ENCODE data around the gene APOA1.
"Not testable (repeated sequence)": the region's sequence is repeated elsewhere in the genome, so short reads cannot be mapped to it uniquely, and the experiment has no call there.

The APOA1 gene

DNA sequence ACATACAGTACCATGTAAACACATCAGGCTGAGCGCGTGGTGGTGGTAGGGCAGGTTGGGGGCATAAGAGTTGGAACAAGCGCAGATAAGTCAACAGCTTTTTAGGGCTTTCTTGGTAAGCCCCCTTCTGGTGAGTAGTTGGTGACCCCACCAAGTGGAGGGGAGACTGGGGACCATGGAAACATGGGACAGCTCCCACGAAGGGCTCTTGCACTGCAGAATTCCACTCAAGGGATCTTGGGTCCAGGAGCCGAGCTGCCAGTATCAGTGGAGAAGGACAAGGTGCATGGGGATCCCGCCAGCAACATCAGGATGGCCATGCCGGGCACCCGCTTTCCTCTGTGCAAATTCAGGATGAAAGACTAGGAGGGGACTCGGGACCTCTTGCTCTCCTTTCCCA, 6.2 kb upstream of the APOA1 start:
- Histone ChIP-seq H3K36me3 (ENCODE audit: control insufficient read depth, insufficient read depth, low read length) (peaks cover 48% of the 10 kb centered on the region), H3K4me1 (ENCODE audit: control insufficient read depth, insufficient read depth, low read length) (no peaks in the 10 kb centered on the region), H3K27ac (ENCODE audit: low read depth, low read length) (no peak overlapping the region), H3K27me3 (ENCODE audit: control insufficient read depth, insufficient read depth, low read length) (no peaks in the 10 kb centered on the region), H3K4me3 (ENCODE audit: low read depth, low read length) (no peak overlapping the region), H3K9me3 (ENCODE audit: control insufficient read depth, insufficient read depth, low read depth, low read length) (no peaks in the 10 kb centered on the region), H3K9ac (ENCODE audit: low read length) (no peak overlapping the region)

DNA sequence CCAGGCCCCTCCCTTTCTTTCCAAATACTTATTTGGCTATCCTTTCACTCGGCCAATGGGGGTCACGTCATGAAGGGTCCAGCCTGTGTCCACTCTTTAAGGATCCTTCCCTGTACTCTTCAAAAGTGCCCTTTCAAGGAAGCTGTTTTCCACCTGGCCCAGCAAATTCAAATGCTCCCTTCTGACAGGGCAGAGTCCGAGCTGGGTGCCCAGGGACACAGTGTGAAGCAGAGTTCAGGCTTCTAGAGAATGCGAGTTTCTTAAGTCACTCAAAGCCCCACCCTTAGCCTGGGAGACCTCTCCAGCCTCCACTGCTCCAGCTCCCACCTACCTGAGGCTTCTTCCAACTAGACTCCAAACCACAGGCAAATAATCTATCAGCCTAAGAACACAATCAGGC, 5.5 kb upstream of the APOA1 start:
- no peak overlapping the region for H3K9ac ChIP-seq (ENCODE audit: low read length)
- H3K36me3 ChIP-seq (ENCODE audit: control insufficient read depth, insufficient read depth, low read length) = peaks cover 44% of the 10 kb centered on the region
- H3K27ac ChIP-seq (ENCODE audit: low read depth, low read length) = no peak overlapping the region
- no peaks in the 10 kb centered on the region for H3K27me3 ChIP-seq (ENCODE audit: control insufficient read depth, insufficient read depth, low read length)
- no peaks in the 10 kb centered on the region for H3K4me1 ChIP-seq (ENCODE audit: control insufficient read depth, insufficient read depth, low read length)
- H3K9me3 ChIP-seq (ENCODE audit: control insufficient read depth, insufficient read depth, low read depth, low read length) = no peaks in the 10 kb centered on the region
- H3K4me3 ChIP-seq (ENCODE audit: low read depth, low read length) = no peak overlapping the region

DNA sequence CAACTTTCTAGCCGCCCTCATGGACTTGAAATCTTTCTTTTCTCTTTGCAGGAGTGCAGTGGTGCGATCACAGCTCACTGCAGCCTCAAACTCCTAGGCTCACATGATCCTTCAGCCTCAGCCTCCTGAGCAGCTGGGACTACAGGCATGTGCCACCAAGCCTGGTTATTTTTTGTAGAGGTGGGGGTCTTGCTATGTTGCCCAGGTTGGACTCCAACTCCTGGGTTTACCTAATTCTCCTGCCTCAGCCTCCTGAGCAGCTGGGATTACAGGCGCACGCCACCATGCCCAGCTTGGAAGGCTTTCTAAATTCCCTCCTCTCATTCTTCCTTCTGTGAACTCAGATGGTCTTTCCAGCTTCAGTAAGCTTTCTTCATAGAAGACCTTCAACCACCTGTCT, 4.7 kb upstream of the APOA1 start:
- H3K27ac ChIP-seq (ENCODE audit: low read depth, low read length) = no peak overlapping the region
- no peak overlapping the region for H3K9ac ChIP-seq (ENCODE audit: low read length)
- no peaks in the 10 kb centered on the region for H3K9me3 ChIP-seq (ENCODE audit: control insufficient read depth, insufficient read depth, low read depth, low read length)
- H3K27me3 ChIP-seq (ENCODE audit: control insufficient read depth, insufficient read depth, low read length) = no peaks in the 10 kb centered on the region
- peaks cover 7% of the 10 kb centered on the region for H3K4me1 ChIP-seq (ENCODE audit: control insufficient read depth, insufficient read depth, low read length)
- H3K4me3 ChIP-seq (ENCODE audit: low read depth, low read length) = no peak overlapping the region
- peaks cover 36% of the 10 kb centered on the region for H3K36me3 ChIP-seq (ENCODE audit: control insufficient read depth, insufficient read depth, low read length)

DNA sequence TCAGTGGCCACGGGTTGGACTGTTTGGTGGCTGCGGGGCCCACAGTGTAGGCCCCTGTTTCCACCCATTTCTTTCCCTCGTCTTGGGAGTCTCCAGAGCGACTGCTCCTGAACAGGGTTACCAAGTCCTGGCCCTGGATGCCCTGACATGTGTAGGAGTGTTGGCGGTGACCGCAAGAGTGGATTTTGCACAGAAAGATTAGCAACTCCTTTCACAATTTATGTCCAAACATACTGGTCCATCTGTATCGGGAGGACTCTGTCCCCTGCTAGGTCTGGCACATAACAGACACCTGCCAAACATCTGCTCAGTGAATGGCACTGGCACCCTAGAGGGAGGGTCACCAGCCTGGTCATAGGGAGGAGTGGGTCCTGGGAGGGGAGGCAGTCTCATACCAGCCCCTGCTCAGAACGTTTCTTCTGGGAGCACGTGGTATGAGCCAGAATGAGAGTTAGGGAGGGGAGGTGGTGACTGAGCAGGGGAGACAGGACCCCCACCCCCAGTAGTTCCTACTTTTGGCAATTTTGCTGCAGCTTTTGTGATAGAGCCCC, 3.4 kb upstream of the APOA1 start:
- no peak overlapping the region for H3K9ac ChIP-seq (ENCODE audit: low read length)
- H3K27ac ChIP-seq (ENCODE audit: low read depth, low read length) = no peak overlapping the region
- no peaks in the 10 kb centered on the region for H3K9me3 ChIP-seq (ENCODE audit: control insufficient read depth, insufficient read depth, low read depth, low read length)
- H3K4me1 ChIP-seq (ENCODE audit: control insufficient read depth, insufficient read depth, low read length) = peaks cover 16% of the 10 kb centered on the region
- no peaks in the 10 kb centered on the region for H3K27me3 ChIP-seq (ENCODE audit: control insufficient read depth, insufficient read depth, low read length)
- peaks cover 23% of the 10 kb centered on the region for H3K36me3 ChIP-seq (ENCODE audit: control insufficient read depth, insufficient read depth, low read length)
- H3K4me3 ChIP-seq (ENCODE audit: low read depth, low read length) = no peak overlapping the region

DNA sequence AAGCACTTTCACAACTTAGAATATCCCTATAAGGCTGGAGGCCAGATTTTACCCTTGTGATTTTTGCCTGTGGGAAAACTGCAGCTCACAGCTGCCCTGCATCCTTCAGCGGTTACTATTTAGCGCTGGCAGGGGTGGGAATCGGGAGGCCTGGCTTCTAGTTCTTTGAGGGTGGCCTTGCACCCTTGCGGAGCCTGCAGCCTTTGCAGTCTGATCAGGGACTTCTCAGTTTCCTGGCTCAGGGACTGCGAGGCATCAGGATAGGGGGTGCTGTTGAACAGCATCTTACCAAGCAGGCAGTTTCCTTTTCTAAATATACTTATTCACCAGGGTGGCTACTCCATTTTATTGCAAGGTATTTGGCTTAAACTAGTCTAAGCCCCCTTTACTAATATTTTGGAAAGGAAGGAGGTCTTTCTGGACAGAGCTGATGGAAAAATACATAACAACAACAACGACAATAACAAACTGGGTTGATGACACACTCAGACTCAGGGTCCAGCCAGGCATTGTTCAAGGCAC, 2.9 kb upstream of the APOA1 start:
- Histone ChIP-seq H3K27me3 (ENCODE audit: control insufficient read depth, insufficient read depth, low read length) (peaks cover 3% of the 10 kb centered on the region), H3K9ac (ENCODE audit: low read length) (no peak overlapping the region), H3K9me3 (ENCODE audit: control insufficient read depth, insufficient read depth, low read depth, low read length) (no peaks in the 10 kb centered on the region), H3K4me1 (ENCODE audit: control insufficient read depth, insufficient read depth, low read length) (peaks cover 21% of the 10 kb centered on the region), H3K27ac (ENCODE audit: low read depth, low read length) (no peak overlapping the region), H3K4me3 (ENCODE audit: low read depth, low read length) (no peak overlapping the region), H3K36me3 (ENCODE audit: control insufficient read depth, insufficient read depth, low read length) (peaks cover 18% of the 10 kb centered on the region; the same call in 1 of the 2 replicates)

DNA sequence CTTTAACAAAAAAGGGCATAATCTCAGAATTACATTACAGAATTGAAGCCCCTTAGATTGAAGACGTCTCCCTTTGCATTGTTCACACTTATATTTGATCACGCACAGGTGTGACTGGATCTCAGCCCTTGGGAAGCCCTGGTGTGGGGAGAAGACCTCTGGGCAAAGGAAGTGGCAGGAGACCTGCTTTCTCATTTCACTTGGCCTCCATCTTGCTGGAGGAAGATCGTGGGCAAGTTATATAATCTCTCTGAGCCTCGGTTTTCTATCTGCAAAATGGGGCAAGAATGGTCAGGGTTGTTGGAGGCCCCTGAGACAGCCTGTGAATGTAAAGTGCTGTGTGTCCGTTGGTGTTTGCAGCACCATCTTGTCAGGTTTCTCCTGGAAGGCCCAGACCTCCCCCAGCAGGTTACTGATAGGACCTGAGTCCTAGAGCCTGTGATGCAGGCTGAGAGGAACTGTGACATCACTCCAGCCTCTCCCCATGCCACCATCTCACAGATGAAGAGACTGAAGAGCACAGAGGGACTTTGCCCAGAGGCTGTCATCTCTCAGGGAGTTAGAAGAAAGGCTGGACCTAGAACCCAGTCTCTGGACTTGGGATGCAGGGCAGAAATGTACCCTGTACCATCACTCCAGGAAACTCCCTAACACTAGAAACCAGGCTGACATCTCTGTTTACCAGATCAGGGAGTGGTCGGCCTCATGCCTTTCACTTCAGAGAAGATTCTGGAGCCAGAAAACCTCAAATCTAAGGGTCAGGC, 1.1 kb upstream of the APOA1 start:
- Histone ChIP-seq H3K27ac (ENCODE audit: low read depth, low read length) (no peak overlapping the region), H3K9me3 (ENCODE audit: control insufficient read depth, insufficient read depth, low read depth, low read length) (no peaks in the 10 kb centered on the region), H3K4me3 (ENCODE audit: low read depth, low read length) (no peak overlapping the region), H3K4me1 (ENCODE audit: control insufficient read depth, insufficient read depth, low read length) (peaks cover 26% of the 10 kb centered on the region), H3K36me3 (ENCODE audit: control insufficient read depth, insufficient read depth, low read length) (peaks cover 5% of the 10 kb centered on the region; the same call in 1 of the 2 replicates), H3K9ac (ENCODE audit: low read length) (no peak overlapping the region), H3K27me3 (ENCODE audit: control insufficient read depth, insufficient read depth, low read length) (peaks cover 9% of the 10 kb centered on the region)

DNA sequence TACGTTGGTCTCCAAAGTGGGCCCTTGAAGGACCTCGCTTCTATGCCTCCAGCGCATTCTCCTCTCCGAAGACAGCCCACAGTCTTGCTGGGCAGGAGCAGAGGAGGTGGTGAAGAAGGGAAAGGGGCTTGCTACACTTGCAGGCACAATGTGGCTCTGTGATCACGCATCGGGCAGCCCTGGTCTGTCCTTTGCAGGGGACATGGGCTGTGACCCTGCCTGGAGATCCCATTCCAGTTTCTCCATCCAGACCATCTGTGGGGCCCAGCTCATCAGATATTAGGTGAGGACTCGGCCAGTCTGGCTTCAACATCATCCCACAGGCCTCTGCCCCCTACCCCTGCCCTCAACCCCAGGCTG, 810 bp downstream of the APOA1 start:
- Histone ChIP-seq H3K4me1 (ENCODE audit: control insufficient read depth, insufficient read depth, low read length) (peaks cover 26% of the 10 kb centered on the region), H3K36me3 (ENCODE audit: control insufficient read depth, insufficient read depth, low read length) (no peaks in the 10 kb centered on the region), H3K9ac (ENCODE audit: low read length) (no peak overlapping the region)

DNA sequence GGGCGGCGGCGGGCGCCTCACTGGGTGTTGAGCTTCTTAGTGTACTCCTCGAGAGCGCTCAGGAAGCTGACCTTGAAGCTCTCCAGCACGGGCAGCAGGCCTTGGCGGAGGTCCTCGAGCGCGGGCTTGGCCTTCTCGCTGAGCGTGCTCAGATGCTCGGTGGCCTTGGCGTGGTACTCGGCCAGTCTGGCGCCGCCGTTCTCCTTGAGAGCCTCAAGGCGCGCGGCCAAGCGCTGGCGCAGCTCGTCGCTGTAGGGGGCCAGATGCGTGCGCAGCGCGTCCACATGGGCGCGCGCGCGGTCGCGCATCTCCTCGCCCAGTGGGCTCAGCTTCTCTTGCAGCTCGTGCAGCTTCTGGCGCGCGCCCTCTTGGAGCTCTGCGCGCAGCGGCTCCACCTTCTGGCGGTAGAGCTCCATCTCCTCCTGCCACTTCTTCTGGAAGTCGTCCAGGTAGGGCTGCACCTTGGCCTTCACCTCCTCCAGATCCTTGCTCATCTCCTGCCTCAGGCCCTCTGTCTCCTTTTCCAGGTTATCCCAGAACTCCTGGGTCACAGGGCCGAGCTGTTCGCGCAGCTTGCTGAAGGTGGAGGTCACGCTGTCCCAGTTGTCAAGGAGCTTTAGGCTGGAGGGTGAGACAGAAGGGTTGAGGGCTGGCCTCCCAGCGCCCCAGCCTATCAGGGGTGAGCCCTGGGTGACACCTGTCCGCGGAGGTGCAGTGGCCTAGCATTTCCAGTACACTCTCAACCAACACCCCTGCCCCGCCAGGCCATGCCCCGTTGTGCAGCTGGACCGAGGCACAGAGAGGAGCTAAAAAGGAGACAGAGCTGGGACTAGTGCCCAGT, 1.4 kb downstream of the APOA1 start:
- H3K27me3 ChIP-seq (ENCODE audit: control insufficient read depth, insufficient read depth, low read length) = peaks cover 9% of the 10 kb centered on the region
- no peaks in the 10 kb centered on the region for H3K36me3 ChIP-seq (ENCODE audit: control insufficient read depth, insufficient read depth, low read length)
- H3K4me3 ChIP-seq (ENCODE audit: low read depth, low read length) = peak overlapping the region; percentile 61
- H3K27ac ChIP-seq (ENCODE audit: low read depth, low read length) = no peak overlapping the region
- H3K9me3 ChIP-seq (ENCODE audit: control insufficient read depth, insufficient read depth, low read depth, low read length) = 0 out of 2 replicates have a peak, but pooled peaks cover 3% of the 10 kb centered on the region
- peak overlapping the region; percentile 18 for H3K9ac ChIP-seq (ENCODE audit: low read length)
- peaks cover 26% of the 10 kb centered on the region for H3K4me1 ChIP-seq (ENCODE audit: control insufficient read depth, insufficient read depth, low read length)

More for the DNA sequence above, 810 bp downstream of the APOA1 start:
- Histone ChIP-seq H3K27ac (ENCODE audit: low read depth, low read length) (no peak overlapping the region), H3K27me3 (ENCODE audit: control insufficient read depth, insufficient read depth, low read length) (peaks cover 9% of the 10 kb centered on the region), H3K4me3 (ENCODE audit: low read depth, low read length) (no peak overlapping the region), H3K9me3 (ENCODE audit: control insufficient read depth, insufficient read depth, low read depth, low read length) (0 out of 2 replicates have a peak, but pooled peaks cover 2% of the 10 kb centered on the region)

DNA sequence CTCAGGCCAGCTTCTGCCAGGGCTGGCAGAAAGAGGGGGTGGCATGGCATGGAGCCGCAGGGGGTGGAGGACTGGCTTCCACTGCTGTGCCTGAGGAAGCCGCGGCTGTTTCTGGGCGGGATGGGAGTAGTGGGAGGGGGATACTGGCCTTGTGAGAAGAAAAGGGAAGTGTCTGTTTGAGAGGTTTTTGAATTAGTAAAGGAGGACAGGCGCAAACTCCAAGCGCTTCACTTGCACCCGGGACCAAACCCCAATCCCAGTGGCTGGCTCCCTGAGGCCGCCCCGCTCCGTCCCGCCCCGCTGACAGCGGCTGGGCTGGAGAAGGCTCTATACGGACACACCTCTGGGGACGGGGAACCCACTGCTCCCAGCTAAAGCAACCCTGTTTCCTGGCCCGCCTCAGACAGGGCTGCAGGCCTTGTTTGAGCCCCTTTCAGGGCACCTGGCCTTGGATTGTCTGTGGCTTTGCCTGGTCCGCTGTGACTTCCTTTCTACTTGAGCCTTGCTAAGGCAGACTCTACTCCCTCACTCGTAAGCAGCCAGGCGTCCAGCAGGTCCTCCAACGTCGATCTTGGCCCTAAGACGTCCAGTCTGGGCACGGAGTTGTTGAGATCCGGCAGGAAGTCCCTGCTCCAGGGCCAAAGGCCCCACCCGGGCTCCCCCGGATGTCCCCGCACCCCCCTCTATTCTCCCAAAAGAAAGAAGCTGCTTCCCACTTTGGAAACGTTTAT, 2.2 kb downstream of the APOA1 start:
- Histone ChIP-seq H3K9ac (ENCODE audit: low read length) (no peak overlapping the region), H3K4me3 (ENCODE audit: low read depth, low read length) (peak overlapping the region; percentile 61), H3K9me3 (ENCODE audit: control insufficient read depth, insufficient read depth, low read depth, low read length) (0 out of 2 replicates have a peak, but pooled peaks cover 3% of the 10 kb centered on the region), H3K4me1 (ENCODE audit: control insufficient read depth, insufficient read depth, low read length) (peaks cover 26% of the 10 kb centered on the region), H3K27me3 (ENCODE audit: control insufficient read depth, insufficient read depth, low read length) (peaks cover 9% of the 10 kb centered on the region), H3K36me3 (ENCODE audit: control insufficient read depth, insufficient read depth, low read length) (no peaks in the 10 kb centered on the region), H3K27ac (ENCODE audit: low read depth, low read length) (no peak overlapping the region)

DNA sequence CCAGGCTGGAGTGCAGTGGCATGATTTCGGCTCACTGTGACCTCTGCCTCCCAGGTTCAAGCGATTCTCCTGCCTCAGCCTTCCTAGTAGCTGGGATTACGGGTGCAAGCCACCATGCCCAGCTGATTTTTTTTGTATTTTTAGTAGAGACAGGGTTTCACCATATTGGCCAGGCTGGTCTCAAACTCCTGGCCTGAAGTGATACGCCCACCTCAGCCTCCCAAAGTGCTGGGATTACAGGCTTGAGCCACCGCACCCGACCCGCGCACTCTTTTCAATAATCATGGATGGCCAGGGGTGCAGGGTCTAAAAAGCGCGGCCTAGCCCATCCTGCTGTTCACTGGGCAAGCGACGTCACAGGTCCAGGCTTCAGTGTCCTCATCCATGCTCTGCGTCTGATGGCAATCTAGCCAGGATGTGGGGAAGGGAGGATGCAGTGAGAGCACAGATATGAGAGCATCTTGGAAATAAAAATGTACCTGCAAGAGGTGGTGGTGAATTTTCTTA, 2.8 kb downstream of the APOA1 start:
- H3K9me3 ChIP-seq (ENCODE audit: control insufficient read depth, insufficient read depth, low read depth, low read length); H3K36me3 ChIP-seq (ENCODE audit: control insufficient read depth, insufficient read depth, low read length); H3K27me3 ChIP-seq (ENCODE audit: control insufficient read depth, insufficient read depth, low read length); H3K9ac ChIP-seq (ENCODE audit: low read length); H3K4me3 ChIP-seq (ENCODE audit: low read depth, low read length); H3K27ac ChIP-seq (ENCODE audit: low read depth, low read length): not testable (repeated sequence)
- H3K4me1 ChIP-seq (ENCODE audit: control insufficient read depth, insufficient read depth, low read length) = peaks cover 26% of the 10 kb centered on the region
